Lower leg skin (tissue), 3 donors: ENCODE data around the gene NRG3.

Experiments
- CTCF ChIP-seq, 3 donors: fragments of 450-650 bp; IDR thresholded peaks; one replicate each; pipeline ENCODE4 v1.5.1; 2016; ENCODE audit warnings: antibody characterized with exemption in 3 of 3, mild to moderate bottlenecking in 3 of 3, moderate library complexity in 2 of 3
- POLR2A ChIP-seq, 2 donors: fragments of 450-650 bp; IDR thresholded peaks; one replicate each; pipeline ENCODE4 v1.6.1; 2016 to 2017; ENCODE audit warnings: antibody characterized with exemption in 2 of 2, mild to moderate bottlenecking in 1 of 2, moderate library complexity in 1 of 2

DNA sequence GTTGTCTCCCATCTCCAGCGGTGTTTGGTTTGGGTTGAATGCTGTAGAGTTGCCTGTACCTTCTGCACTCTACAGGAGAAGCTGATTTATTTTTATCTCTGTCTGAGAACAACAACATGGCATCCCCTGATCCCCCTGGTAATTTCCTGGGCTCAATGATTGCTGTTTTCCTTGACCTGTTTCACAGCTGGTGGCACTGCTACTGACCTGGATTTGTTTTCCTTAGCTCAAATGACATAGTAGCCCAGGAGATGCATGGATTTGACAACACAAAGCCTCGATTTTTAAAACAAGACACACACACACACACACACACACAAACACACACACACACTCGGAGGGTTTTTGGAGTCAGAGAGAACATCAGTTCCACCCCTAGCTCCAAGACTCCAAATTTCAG, 301.6 kb downstream of the NRG3 start:
- TF ChIP-seq CTCF (IDR thresholded peaks at IDR 0.05) (no peak), POLR2A (IDR thresholded peaks at IDR 0.05) (no peak)
